Loucy (cell line): Measurements from ENCODE around the gene TMEM33.
A peak's percentile ranks its signal among the peaks of the same experiment; 100 is the strongest.

Experiments used
- H2AFZ ChIP-seq: fragments of 200-600 bp; sonication (generic); 2 replicates; pipeline ENCODE4 v1.6.0; 2016; ENCODE audit warnings: antibody characterized with exemption, mild to moderate bottlenecking, low read length, moderate library complexity
- H3F3A ChIP-seq: fragments of 200-600 bp; 2 replicates; pipeline ENCODE4 v1.6.0; 2016; ENCODE audit warnings: antibody characterized with exemption, low read depth, mild to moderate bottlenecking
- H3K27me3 ChIP-seq: fragments of 200-600 bp; sonication (generic); 2 replicates; pipeline ENCODE4 v1.6.1; 2014; ENCODE audit warnings: low read length, mild to moderate bottlenecking; ENCODE audit not compliant: insufficient read depth, poor library complexity, severe bottlenecking
- H3K36me3 ChIP-seq: fragments of 200-600 bp; sonication (generic); 2 replicates; pipeline ENCODE4 v1.6.1; 2016; ENCODE audit warnings: low read length; ENCODE audit not compliant: insufficient read depth
- H3K4me1 ChIP-seq: fragments of 200-600 bp; sonication (generic); 2 replicates; pipeline ENCODE4 v1.5.1; 2014; ENCODE audit warnings: low read length, mild to moderate bottlenecking; ENCODE audit not compliant: insufficient read depth, poor library complexity, severe bottlenecking
- H3K4me2 ChIP-seq: fragments of 200-600 bp; sonication (generic); 2 replicates; pipeline ENCODE4 v1.6.0; 2014; ENCODE audit warnings: antibody characterized with exemption, low read length, low read depth, mild to moderate bottlenecking; ENCODE audit not compliant: poor library complexity, severe bottlenecking
- H3K4me3 ChIP-seq: fragments of 200-600 bp; sonication (generic); 2 replicates; pipeline ENCODE4 v1.5.1; 2014; ENCODE audit warnings: low read length, mild to moderate bottlenecking, mixed read lengths; ENCODE audit not compliant: poor library complexity, severe bottlenecking
- H3K79me2 ChIP-seq: fragments of 200-600 bp; sonication (generic); 2 replicates; pipeline ENCODE4 v1.6.1; 2014; ENCODE audit warnings: low read length; ENCODE audit not compliant: insufficient read depth
- H3K9ac ChIP-seq: fragments of 200-600 bp; sonication (generic); 2 replicates; pipeline ENCODE4 v1.6.0; 2014; ENCODE audit warnings: mild to moderate bottlenecking, low read depth, low read length, moderate library complexity; ENCODE audit not compliant: poor library complexity, severe bottlenecking
- H3K9me2 ChIP-seq: fragments of 200-600 bp; sonication (generic); replicated peaks from 2 replicates; pipeline ENCODE4 v1.6.1; 2016; ENCODE audit warnings: low read depth, low read length, mixed read lengths
- H3K9me3 ChIP-seq: fragments of 200-600 bp; sonication (generic); 2 replicates; pipeline ENCODE4 v1.6.1; 2014; ENCODE audit warnings: mild to moderate bottlenecking, antibody characterized with exemption, low read length, low read depth; ENCODE audit not compliant: insufficient read depth
- H4K20me1 ChIP-seq: fragments of 200-600 bp; sonication (generic); 2 replicates; pipeline ENCODE4 v1.6.0; 2014; ENCODE audit warnings: antibody characterized with exemption, low read length, mild to moderate bottlenecking; ENCODE audit not compliant: insufficient read depth, poor library complexity, severe bottlenecking
- EZH2phosphoT487 ChIP-seq: fragments of 200-600 bp; IDR thresholded peaks from 2 replicates; pipeline ENCODE4 v1.6.1; 2018; ENCODE audit warnings: antibody characterized with exemption, mild to moderate bottlenecking, moderate library complexity, borderline replicate concordance
- TF ChIP-seq, protein P1 (sequence below): fragments of 200-600 bp; sonication (generic); conservative IDR thresholded peaks from 2 replicates; pipeline ENCODE4 v1.5.1; 2014; ENCODE audit warnings: mild to moderate bottlenecking, antibody characterized with exemption, low read length

TMEM33 gene

GRCh38 chr4:41887821-41888686, 47.2 kb upstream of the TMEM33 start:
- Histone ChIP-seq H3K4me3 (no peak overlapping the region), H3K36me3 (no peaks in the 10 kb centered on the region), H3K4me1 (no peaks in the 10 kb centered on the region), H3K27me3 (no peaks in the 10 kb centered on the region), H3F3A (no peaks in the 10 kb centered on the region), H3K9me2 (no peaks in the 10 kb centered on the region), H3K9me3 (no peaks in the 10 kb centered on the region), H4K20me1 (no peaks in the 10 kb centered on the region), H3K9ac (no peak overlapping the region), H3K4me2 (no peak overlapping the region), H2AFZ (no peak overlapping the region), H3K79me2 (no peaks in the 10 kb centered on the region)
- TF ChIP-seq, protein P1, sequence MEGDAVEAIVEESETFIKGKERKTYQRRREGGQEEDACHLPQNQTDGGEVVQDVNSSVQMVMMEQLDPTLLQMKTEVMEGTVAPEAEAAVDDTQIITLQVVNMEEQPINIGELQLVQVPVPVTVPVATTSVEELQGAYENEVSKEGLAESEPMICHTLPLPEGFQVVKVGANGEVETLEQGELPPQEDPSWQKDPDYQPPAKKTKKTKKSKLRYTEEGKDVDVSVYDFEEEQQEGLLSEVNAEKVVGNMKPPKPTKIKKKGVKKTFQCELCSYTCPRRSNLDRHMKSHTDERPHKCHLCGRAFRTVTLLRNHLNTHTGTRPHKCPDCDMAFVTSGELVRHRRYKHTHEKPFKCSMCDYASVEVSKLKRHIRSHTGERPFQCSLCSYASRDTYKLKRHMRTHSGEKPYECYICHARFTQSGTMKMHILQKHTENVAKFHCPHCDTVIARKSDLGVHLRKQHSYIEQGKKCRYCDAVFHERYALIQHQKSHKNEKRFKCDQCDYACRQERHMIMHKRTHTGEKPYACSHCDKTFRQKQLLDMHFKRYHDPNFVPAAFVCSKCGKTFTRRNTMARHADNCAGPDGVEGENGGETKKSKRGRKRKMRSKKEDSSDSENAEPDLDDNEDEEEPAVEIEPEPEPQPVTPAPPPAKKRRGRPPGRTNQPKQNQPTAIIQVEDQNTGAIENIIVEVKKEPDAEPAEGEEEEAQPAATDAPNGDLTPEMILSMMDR, result peak; percentile 93
- TF ChIP-seq EZH2phosphoT487, result no peak

DNA sequence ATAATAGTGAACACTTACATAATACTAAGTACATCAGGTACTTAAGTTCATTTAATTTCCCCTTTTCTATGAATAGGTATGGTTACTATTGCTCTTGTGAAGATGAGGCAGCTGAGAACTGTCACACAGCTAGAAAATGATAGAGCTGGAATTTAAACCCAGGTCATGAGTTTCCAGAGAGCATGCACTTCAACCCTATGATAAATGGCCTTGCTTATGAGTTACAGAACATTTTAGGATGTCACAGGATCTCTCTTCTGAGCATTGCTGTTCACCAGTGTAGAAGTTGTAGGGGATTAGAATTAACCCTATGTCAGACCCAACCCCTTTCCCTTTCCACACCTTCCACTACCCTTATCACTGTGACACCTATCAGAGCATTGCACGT, 46.5 kb upstream of the TMEM33 start:
- H3K9me3 ChIP-seq, result no peaks in the 10 kb centered on the region
- H3K9ac ChIP-seq, result no peak overlapping the region

DNA sequence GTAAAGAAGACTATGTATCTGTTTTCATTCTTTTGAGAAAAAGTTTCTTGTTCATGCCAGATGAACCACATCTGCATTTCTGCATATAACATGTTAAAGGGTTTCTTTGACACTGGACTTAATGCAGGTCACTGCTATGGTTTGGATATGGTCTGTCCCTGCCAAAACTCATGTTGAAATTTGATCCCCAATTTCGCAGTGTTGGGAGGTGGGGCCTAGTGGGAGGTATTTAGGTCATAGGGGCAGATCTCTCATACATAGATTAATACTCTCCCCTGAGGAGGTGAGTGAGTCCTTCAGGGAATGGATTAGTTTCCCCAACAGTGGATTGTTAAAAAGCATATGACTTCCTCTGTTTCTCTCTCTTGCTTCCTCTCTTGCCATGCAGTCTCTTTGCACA, 45.9 kb upstream of the TMEM33 start:
- Histone ChIP-seq H3F3A (no peaks in the 10 kb centered on the region), H3K9me3 (no peaks in the 10 kb centered on the region), H3K9me2 (no peaks in the 10 kb centered on the region), H2AFZ (no peak overlapping the region), H4K20me1 (no peaks in the 10 kb centered on the region), H3K27me3 (no peaks in the 10 kb centered on the region), H3K79me2 (no peaks in the 10 kb centered on the region), H3K4me2 (no peak overlapping the region), H3K9ac (no peak overlapping the region), H3K4me1 (no peaks in the 10 kb centered on the region), H3K4me3 (no peak overlapping the region), H3K36me3 (no peaks in the 10 kb centered on the region)
- no peak for TF ChIP-seq EZH2phosphoT487
- TF ChIP-seq, protein P1, result no peak

More for the DNA sequence above, 46.5 kb upstream of the TMEM33 start:
- no peaks in the 10 kb centered on the region for H3K79me2 ChIP-seq
- H3K4me2 ChIP-seq, result no peak overlapping the region
- no peaks in the 10 kb centered on the region for H4K20me1 ChIP-seq
- no peaks in the 10 kb centered on the region for H3K27me3 ChIP-seq
- no peak for TF ChIP-seq EZH2phosphoT487
- TF ChIP-seq, protein P1, result no peak
- no peaks in the 10 kb centered on the region for H3K4me1 ChIP-seq
- H2AFZ ChIP-seq, result no peak overlapping the region
- H3K9me2 ChIP-seq, result no peaks in the 10 kb centered on the region
- no peak overlapping the region for H3K4me3 ChIP-seq
- H3K36me3 ChIP-seq, result no peaks in the 10 kb centered on the region
- no peaks in the 10 kb centered on the region for H3F3A ChIP-seq
